K562 (cell line): ENCODE results near the gene LY6G6C. TPM values are rescaled to one million over a fixed set of nuclear protein-coding genes. Genes with fewer than 3 reads are reported as not detected.

ENCODE experiments used
- CBFA2T2 ChIP-seq: fragments of 450-650 bp; conservative IDR thresholded peaks from 2 replicates; pipeline ENCODE4 v1.6.1; 2017; ENCODE audit warnings: mild to moderate bottlenecking
- CTCFL ChIP-seq: IDR thresholded peaks from 2 replicates; pipeline ENCODE4 v1.6.1; 2011; ENCODE audit warnings: borderline replicate concordance, low read depth, mild to moderate bottlenecking, moderate library complexity, low read length; ENCODE audit not compliant: insufficient read depth, poor library complexity, severe bottlenecking
- MCM7 ChIP-seq, 2 experiments: fragments of 450-650 bp; IDR thresholded peaks; 2 replicates each; pipeline ENCODE4 v1.6.1; 2016 to 2018
- MEF2A ChIP-seq: IDR thresholded peaks from 2 replicates; pipeline ENCODE4 v1.6.1; 2011; ENCODE audit warnings: low read depth, mild to moderate bottlenecking, low read length, moderate library complexity; ENCODE audit not compliant: control insufficient read depth
- NR2C2 ChIP-seq, 2 experiments: fragments of 200-800 bp in 1 of 2; sonication (Bioruptor generic) in 1 of 2; sonication (generic) in 1 of 2; formaldehyde crosslinking in 1 of 2; IDR thresholded peaks; 2 replicates each; pipeline versions ENCODE4 v1.6.1 to v1.8.0; 2016 to 2022; ENCODE audit warnings: mild to moderate bottlenecking in 1 of 2, missing compliant biosample characterization in 1 of 2, missing genetic modification characterization in 1 of 2, missing genetic modification reagents in 1 of 2
- REST ChIP-seq, 2 experiments: fragments of 450-650 bp; formaldehyde crosslinking in 1 of 2; IDR thresholded peaks; 2 replicates each; pipeline versions ENCODE4 v1.4.0 to v1.6.1; 2014 to 2020; ENCODE audit warnings: mild to moderate bottlenecking in 2 of 2, borderline replicate concordance in 1 of 2, low read depth in 1 of 2
- SMARCC2 ChIP-seq: fragments of 450-650 bp; IDR thresholded peaks from 2 replicates; pipeline ENCODE4 v1.6.1; 2017; ENCODE audit warnings: antibody characterized with exemption, moderate library complexity, mild to moderate bottlenecking, low read depth
- ZBTB17 ChIP-seq: fragments of 450-650 bp; formaldehyde crosslinking; IDR thresholded peaks from 2 replicates; pipeline ENCODE4 v1.4.0; 2020; ENCODE audit warnings: mild to moderate bottlenecking
- ZBTB7A ChIP-seq: IDR thresholded peaks from 2 replicates; pipeline ENCODE4 v1.6.1; 2011; ENCODE audit warnings: low read depth, mild to moderate bottlenecking, low read length, moderate library complexity, borderline replicate concordance; ENCODE audit not compliant: control insufficient read depth
- ZNF398 ChIP-seq: fragments of 250-450 bp; sonication (Bioruptor Pico); IDR thresholded peaks from 2 replicates; pipeline ENCODE4 v1.8.0; 2021; ENCODE audit warnings: moderate library complexity, mild to moderate bottlenecking, inconsistent platforms
- polyA plus RNA-seq, 8 experiments: library from polyadenylated mRNA; depleted of rRNA in 4 of 8; stranded (reverse) in 5 of 8; unstranded in 3 of 8; fragments of >200 nt; fragmentation: Nextera tagmentation in 2 of 8; fragmentation: Illumina TruSeq in 1 of 8; extraction: Ambion mirVana in 2 of 8; extraction: Trizol in 1 of 8; gene quantifications; 2 replicates each; pipeline versions ENCODE4 v1.2.1 to v1.2.3, GENCODE V29; 2011 to 2014; ENCODE audit warnings: inconsistent platforms in 1 of 8, missing spikeins in 1 of 8
- total RNA-seq, 7 experiments: library from RNA; depleted of rRNA in 6 of 7; stranded (reverse); fragments of >200 nt in 6 of 7; fragmentation: Illumina TruSeq in 2 of 7; extraction: Trizol in 2 of 7; gene quantifications; 2 replicates each; pipeline versions ENCODE4 v1.2.1 to v1.2.3, GENCODE V29; 2011 to 2021; ENCODE audit warnings: low replicate concordance in 1 of 7

The LY6G6C gene
- total and polyA plus RNA-seq, 9 of the 15 experiments (the other 6 are each of a cell fraction or from before 2014, with no cell fraction given): 0.06 to 0.20 TPM; not detected in 7

- no peak for TF ChIP-seq REST (IDR thresholded peaks at IDR 0.05; ENCODE audit: borderline replicate concordance)
- peak; percentile 62; the same call in 1 of the 2 replicates for TF ChIP-seq REST (CRISPR knock-in tag; IDR thresholded peaks at IDR 0.05; ENCODE audit: low read depth)
- TF ChIP-seq ZNF398 (CRISPR knock-in tag): no peak
- peak; percentile 82 for TF ChIP-seq NR2C2 (CRISPR knock-in tag; IDR thresholded peaks at IDR 0.05)
- TF ChIP-seq NR2C2 (tag; IDR thresholded peaks at IDR 0.05): no peak
- TF ChIP-seq ZBTB17 (CRISPR knock-in tag): 0 out of 2 replicates have a peak, but pooled peaks have one; percentile 32
- no peak for TF ChIP-seq MEF2A
- TF ChIP-seq ZBTB7A: no peak
- peak; percentile 86 for TF ChIP-seq SMARCC2
- TF ChIP-seq MCM7 (IDR thresholded peaks at IDR 0.05): no peak
- no peak for TF ChIP-seq CBFA2T2
- no peak for TF ChIP-seq CTCFL
These were observed 13.4 kb upstream of the LY6G6C start (continued) for GRCh38 chr6:31734821-31735406.
